ENCODE data around the gene OLFM4.
"Not testable (repeated sequence)": the region's sequence is repeated elsewhere in the genome, so short reads cannot be mapped to it uniquely, and the experiment has no call there.

Gene OLFM4

DNA sequence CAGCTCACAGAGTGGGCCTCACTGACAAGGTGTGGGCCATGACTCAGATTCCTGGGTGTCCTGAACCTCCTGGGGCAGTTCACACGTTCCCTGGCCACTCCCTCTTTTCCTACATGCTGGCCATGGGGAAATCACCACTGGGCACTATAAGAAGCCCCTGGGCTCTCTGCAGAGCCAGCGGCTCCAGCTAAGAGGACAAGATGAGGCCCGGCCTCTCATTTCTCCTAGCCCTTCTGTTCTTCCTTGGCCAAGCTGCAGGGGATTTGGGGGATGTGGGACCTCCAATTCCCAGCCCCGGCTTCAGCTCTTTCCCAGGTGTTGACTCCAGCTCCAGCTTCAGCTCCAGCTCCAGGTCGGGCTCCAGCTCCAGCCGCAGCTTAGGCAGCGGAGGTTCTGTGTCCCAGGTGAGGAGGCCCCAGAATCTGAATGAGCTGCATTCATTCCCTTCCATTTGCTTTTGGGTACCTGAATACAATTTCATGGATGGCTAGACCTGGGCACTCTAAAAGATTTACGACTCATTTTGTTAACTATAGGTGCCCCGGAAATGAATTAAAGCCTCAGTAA is at the start of gene OLFM4:
TSS of gene OLFM4 (plus strand) at position 177 of the 567 bp plus-strand sequence. CDS start at position 201, 24 bp downstream.
- DNase-seq (ENCODE audit: low spot score) = no peak

- no peak for DNase-seq (ENCODE audit: low spot score)
These were observed 49.6 kb upstream of the OLFM4 start for GRCh38 chr13:52978989-52979388.

DNA sequence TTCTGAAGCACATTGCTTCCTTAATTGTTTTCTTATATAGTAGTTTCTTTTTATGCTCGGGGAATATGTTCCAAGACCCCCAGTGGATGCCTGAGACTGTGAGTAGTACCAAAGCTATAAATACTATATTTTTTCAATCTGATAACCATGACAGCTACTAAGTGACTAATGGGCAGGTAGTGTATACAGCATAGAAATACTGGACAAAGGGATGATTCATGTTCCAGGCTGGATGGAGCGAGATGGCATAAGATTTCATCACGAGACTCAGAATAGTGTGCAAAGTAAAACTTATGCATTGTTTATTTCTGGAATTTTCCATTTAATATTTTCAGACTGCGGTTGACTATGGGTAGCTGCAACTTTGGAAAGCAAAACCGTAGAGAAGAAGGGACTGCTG is 47.9 kb upstream of the OLFM4 start:
- no peak for DNase-seq (ENCODE audit: low spot score)

GRCh38 chr13:52983836-52984235 is 44.8 kb upstream of the OLFM4 start:
- no peak for DNase-seq (ENCODE audit: low spot score)

- DNase-seq (ENCODE audit: low spot score) = no peak
These were observed 43.7 kb upstream of the OLFM4 start for GRCh38 chr13:52984881-52985363.

GRCh38 chr13:52991344-52992020 is 37.1 kb upstream of the OLFM4 start:
- DNase-seq (ENCODE audit: low spot score) = no peak

DNA sequence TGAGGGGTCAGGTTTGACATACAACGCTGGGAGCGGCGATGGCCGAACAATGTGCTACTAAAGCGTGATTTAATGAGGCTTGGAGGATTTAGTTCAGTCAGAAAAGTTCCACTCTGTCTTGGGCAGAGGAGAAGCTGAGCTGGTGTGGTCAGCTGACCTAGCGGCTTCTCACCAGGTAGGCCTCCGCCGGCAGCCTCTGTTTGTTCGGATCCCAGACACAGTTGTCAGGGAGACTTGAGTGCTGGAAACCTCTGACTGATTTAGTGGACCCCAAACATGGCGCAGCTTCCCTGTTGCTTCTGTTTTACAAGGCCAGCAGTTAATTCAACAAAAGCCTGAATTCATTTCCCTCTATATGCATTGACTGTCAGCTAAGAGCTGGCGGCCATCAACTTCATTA is 36.5 kb upstream of the OLFM4 start:
- DNase-seq (ENCODE audit: low spot score) = no peak

DNA sequence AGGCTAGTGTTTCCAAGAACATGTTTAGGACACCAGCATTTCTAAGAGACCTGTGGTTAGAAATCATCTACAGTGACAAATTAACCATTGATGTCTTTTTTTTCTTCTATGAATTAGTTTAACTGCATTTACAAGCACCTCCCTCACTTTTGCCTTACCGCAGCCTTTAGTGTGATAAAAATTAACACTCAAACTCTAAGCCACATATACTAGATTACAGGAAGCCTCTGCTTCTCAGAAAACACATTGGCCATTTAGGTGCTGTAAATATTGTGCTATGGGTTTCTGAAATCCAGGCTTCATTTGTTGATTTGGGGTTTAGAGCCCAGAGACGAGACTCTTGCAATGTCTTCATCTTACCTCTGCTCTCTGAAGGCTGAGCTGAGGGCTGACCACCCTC is 34.6 kb upstream of the OLFM4 start:
- no peak for DNase-seq (ENCODE audit: low spot score)

- no peak for DNase-seq (ENCODE audit: low spot score)
These were observed 33.7 kb upstream of the OLFM4 start for GRCh38 chr13:52994865-52995264.

- DNase-seq (ENCODE audit: low spot score) = no peak
These were observed 32.7 kb upstream of the OLFM4 start for GRCh38 chr13:52995946-52996345.

DNA sequence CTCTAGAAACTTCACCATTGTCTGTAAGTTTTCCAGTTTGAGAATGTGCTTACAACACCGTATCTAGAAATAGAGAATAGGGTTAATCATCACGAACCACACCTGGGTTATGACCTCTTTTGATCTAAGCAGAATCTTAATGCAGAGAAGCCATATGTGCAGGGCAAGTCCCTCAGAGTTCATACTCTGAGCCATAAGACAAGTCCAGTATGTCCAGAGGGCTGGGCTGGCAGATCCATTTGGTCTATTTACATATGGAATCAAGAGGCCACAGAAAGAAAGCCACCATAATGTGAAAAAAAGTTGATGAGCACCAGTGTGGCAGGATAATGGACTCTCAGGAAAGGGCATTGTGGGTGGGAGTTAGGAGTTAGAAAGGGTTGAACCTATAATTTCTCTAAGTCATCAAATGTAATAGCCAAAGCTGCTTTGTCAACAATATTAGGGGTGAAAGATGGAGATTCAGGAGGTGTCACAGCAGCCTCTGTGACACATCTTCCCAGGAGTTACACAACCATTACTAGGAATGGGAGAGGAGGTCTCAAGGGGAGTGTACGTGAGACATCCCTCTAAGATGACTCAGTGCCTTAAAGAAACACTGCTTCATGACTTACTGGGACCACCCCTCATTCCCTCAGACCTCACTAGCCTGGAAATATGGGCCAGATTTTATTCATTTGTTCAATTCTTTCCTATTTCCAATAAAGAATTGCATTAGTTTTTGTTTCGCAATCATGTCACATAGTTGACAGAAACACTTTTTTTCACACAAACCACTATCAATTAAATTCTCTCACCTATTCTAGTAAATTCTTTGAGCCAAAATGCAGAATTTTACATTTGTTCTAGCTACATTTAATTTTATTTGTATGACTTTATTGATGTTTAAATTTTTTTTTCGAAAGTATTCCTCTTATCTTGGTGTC is 30.4 kb upstream of the OLFM4 start:
- no peak for DNase-seq (ENCODE audit: low spot score)

DNA sequence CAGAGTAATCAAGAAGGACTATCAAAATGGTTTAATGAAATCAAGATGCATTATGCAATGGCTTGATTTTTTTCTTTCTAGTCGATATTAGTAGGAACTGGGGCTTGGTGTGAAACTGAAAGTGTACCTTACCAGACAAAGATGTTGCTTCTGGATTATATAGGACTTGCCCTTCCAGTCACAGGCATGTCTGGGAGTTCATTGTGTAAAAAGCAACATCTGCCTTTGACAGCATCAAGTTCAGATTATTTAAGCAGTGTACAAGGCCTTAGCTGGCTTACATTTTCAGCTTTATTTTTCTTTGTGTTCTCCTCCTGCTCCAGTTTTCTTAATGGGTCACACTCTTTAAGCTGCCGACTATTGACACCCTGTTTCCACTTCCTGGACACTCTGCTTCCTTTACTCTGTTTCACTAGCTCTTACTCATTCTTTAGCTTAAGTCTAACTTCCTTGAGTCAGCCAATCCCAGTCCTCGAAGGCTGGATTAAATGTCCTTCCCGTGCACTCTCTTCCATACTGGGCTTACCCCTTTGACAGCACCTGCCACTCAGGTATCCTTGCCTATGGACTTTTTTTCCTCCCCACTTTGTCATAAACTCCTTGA is 29.4 kb upstream of the OLFM4 start:
- no peak for DNase-seq (ENCODE audit: low spot score)

DNA sequence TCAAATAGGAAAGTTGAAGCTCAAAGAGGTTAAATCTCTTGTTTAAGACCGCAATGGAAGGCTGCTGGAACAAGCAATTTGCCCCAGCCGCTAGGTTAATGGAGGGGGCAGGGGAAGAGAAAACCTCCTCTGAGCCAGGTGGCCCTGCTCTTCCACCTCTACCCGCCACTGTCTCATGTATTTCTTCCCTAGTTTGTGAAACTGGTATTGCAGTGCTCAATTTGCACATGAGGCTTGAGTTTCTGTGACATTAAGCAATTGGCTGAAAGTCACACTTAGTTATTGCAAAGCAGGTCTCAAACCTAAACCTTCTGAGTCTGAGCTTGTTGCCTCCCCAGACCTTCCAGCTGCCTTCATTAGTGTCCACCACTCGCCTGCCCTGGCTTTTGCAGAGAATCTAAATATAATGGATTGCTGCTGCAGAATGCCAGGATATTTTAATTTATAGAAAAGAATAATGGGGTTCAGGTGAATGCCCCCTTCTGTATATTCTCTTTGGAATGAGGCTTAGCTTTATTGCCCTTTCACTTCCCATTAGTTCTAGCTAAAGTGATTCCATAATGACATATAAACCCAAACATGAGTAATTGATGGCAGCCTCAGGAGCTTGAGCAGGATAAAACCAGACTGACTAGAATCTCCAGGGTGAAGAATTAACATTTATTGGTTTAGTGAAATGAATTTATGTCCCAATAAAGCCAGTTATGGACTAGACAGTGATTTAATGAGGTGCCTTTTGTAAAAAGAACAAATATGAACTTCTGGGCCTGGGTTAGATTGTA is 27.0 kb upstream of the OLFM4 start:
- DNase-seq (ENCODE audit: low spot score) = no peak

DNA sequence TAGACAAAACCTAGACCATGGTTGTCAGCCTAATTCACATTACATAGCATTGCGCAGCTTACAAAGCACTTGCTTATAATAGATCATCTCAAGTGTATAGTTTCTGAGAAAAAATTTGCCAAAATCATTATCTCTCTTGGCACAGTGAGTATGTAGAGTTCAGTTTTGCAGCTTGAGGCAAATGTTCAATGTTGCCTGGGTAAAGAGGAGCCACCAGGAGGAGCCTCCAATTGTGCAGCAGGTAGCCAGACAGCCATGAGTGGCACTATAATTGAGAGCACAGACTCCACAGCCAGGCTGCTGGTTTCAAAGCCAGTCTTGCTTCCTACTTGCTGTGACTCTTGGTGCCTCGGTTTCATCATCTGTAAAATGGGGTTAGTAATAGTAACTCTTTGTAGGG is 24.0 kb upstream of the OLFM4 start:
- DNase-seq (ENCODE audit: low spot score) = no peak

GRCh38 chr13:53005626-53006025 is 23.0 kb upstream of the OLFM4 start:
- DNase-seq (ENCODE audit: low spot score) = no peak

- DNase-seq (ENCODE audit: low spot score) = no peak
These were observed 20.7 kb upstream of the OLFM4 start for GRCh38 chr13:53007872-53008271.

- no peak for DNase-seq (ENCODE audit: low spot score)
These were observed 18.1 kb upstream of the OLFM4 start for GRCh38 chr13:53010374-53011105.

DNA sequence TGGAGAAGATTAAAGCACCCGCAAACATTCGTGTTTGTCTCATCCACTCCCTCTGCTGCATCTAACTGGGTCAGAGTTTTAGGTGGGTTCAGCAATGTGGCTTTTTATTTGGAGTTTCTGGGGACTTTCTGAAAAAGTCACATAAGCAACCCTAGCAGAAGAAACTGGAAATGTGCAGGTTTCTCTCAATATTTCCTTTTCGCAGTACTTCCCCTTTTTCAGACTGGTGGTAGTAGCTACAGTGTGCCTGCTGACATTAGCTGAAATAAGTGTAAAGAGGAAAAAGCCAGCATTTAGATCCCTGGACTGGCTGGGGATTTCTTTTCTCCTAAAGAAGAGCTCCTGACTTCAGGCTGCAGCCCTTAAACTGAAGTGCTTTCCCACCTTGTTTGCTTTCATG is 15.9 kb upstream of the OLFM4 start:
- DNase-seq (ENCODE audit: low spot score) = no peak

- DNase-seq (ENCODE audit: low spot score) = no peak
These were observed 15.5 kb upstream of the OLFM4 start for GRCh38 chr13:53013113-53013512.

DNA sequence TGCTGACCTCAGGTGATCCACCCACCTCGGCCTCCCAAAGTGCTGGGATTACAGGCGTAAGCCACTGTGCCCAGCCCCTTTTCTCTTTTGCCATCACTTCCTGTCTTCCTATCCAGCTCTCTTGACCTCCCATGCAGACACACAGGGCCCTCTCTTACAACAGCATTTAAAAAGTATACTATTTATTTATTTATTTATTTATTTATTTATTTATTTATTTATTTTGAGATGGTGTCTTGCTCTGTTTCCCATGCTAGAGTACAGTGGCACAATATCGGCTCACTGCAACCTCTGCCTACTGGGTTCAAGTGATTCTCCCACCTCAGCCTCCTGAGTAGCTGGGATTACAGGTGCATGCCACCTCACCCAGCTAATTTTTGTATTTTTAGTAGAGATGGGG is 14.6 kb upstream of the OLFM4 start:
- DNase-seq (ENCODE audit: low spot score) = not testable (repeated sequence)
